GM19468 (cell line): ENCODE results near the gene RNF183.
"Not testable (repeated sequence)": the region's sequence is repeated elsewhere in the genome, so short reads cannot be mapped to it uniquely, and the experiment has no call there.

Experiments
- ATAC-seq: cut with Tn5 transposase; IDR thresholded peaks from one replicate; pipeline ENCODE4 v1.9.1; 2021; ENCODE audit warnings: mild to moderate bottlenecking, moderate library complexity, moderate number of reproducible peaks; ENCODE audit not compliant: unreplicated experiment; ENCODE audit errors: extremely low read depth

Gene RNF183

GRCh38 chr9:113278840-113279239, 24.3 kb downstream of the RNF183 start:
- no peak for ATAC-seq

- ATAC-seq: peak; percentile 98
These were observed 27.7 kb downstream of the RNF183 start, which contains the start of the genes CDC26 and PRPF4 for GRCh38 chr9:113275157-113276131. Gene CDC26, minus strand, starts transcription at chr9:113275572. Its CDS starts 3,065 bp downstream, at chr9:113272507. Gene PRPF4, plus strand, starts transcription at chr9:113275658. Its CDS starts 86 bp downstream, at chr9:113275744.

- no peak for ATAC-seq
These were observed 28.6 kb downstream of the RNF183 start for GRCh38 chr9:113274474-113275156.

DNA sequence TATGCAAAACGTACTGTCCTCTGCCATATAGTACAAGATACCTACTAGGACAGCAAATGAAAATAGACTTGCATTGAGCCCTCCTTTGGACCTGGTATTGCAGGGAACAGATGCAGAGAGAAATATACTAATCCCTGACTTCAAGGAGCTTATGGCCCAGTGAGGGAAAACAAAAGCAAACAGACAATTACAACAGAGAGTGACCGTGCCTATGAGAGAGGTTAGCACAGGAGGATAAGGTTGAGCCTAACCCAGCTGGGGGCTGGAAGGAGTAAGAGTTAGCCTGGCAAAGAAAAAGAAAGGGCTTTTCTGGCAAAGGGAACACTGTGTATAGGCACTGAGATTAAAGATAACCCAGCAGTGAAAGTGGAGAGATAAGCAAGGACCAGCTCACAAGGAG, 33.3 kb downstream of the RNF183 start:
- ATAC-seq: no peak

GRCh38 chr9:113269355-113269754, 33.8 kb downstream of the RNF183 start:
- no peak for ATAC-seq

GRCh38 chr9:113267911-113268566, 35.1 kb downstream of the RNF183 start:
- no peak for ATAC-seq

GRCh38 chr9:113266174-113266573, 37.0 kb downstream of the RNF183 start:
- ATAC-seq: no peak

DNA sequence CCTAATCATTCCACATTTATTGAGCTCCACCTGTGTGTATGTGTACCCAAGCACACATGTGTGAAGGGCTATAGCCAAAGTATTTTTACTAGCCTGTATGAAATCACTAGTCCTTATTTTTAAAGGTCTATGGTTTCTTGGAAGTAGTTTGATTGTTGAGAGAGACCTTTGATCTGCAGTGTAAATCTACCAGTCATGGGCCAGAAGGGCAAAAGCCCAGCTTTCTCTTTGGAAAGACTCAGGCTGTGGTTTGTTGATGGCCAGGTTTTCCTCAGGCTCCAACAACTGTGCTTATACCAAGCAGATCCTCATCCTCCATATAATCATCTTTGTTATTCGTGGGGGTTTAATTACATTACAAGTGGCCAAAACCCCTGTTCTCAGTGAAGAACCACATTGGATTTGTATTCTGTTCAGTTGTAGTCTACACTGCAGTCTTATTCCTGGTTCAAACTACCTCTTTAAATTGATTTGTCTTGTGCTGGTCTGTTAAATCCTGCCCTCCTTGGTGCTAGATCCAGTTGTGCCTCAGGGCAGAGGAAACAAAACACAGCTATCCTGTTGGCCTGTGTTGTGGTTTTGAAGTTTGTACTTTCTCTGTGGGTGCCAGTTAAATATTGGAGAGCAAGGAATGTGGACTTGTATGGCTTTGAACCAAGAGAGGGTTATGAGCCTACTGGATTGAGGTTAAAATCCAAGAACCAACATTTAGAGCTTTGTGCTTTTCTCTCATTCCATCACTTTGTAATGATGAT, 41.1 kb downstream of the RNF183 start:
- no peak for ATAC-seq

DNA sequence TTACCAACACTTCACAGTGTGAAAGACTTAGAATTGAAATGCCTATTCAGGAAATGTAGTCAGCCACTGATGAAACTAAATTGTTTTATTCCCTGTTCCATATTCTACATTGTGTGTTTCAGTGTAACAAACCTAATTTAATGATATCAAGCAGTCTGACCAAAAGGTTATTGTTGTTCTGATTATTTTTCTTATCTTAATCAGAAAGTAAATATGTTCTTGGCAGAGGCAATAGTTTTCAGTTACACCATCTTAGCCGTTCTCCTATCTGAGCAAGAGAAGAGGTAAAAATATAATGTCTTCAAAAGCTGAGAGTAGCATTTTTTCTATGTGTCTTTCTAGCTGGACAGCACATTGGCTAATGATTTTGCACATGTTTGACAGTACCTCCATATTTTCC, 44.9 kb downstream of the RNF183 start:
- ATAC-seq: no peak

DNA sequence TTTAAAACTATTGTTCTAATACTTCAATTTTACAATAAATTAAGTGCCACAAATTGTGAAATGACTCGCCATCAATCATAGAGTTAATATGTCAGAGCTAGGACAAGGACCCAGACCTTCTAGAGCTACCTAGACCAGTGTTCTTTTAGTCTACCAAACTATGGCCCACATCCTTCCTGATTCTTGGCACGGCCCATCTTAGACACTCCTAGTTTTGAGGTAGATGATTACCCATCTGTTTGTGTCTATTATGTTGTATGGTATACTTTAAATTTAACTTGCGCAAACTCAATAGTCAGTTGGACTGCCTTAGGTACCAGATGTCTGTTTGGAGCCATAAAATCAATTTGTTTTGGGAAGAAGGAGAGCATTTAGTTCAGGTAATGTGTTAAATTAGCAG, 45.3 kb downstream of the RNF183 start:
- ATAC-seq: no peak

- ATAC-seq: no peak
These were observed 47.7 kb downstream of the RNF183 start for GRCh38 chr9:113255438-113255837.

DNA sequence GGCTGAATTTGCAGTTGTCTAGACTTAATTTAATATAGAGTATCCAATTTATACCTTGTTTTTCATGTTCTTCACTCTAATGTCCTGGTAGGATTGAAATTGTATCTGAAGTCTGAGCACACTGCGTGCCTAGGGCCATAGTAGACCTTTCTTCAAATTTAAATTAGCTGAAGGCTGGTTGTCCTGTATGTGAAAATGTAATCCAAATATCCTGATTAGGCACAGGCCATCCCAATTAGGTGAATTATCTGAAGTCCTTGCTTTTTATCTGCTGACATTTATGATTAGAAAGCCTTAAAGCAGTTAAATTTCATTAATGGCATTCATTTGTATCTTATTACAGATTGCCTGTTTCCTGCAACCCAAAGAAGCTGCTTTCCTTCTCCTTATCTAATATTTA, 48.2 kb downstream of the RNF183 start:
- ATAC-seq: no peak

- no peak for ATAC-seq
These were observed 52.4 kb downstream of the RNF183 start for GRCh38 chr9:113250807-113251206.

- not testable (repeated sequence) for ATAC-seq
These were observed 53.5 kb downstream of the RNF183 start for GRCh38 chr9:113249661-113250060.

DNA sequence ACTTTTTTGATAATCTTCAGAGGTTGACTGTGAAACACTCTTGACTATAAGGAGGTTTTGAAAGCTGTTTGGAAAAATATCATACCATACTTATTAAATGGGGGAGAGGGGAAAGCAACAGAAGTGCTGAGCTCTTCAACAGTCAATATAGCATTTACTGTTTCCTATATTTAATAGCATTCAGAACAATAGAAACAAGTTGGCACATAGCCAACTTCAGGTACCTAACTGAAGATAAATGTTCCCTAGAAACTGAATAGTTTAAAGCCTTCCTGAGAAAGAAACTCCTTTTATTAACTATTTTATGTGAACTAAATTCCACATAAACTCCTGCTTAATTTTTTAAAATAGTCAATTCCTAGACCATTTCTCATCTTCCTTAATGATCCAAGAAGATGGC, 55.5 kb downstream of the RNF183 start:
- ATAC-seq: no peak
